HEK293T (cell line): Measurements from ENCODE around the gene SHH.

Source experiments
- ARNT ChIP-seq: fragments of 450-650 bp; IDR thresholded peaks from 2 replicates; pipeline ENCODE4 v1.6.1; 2017; ENCODE audit warnings: mild to moderate bottlenecking
- BHLHE40 ChIP-seq: fragments of 450-650 bp; IDR thresholded peaks from 2 replicates; pipeline ENCODE4 v1.6.1; 2016; ENCODE audit warnings: mild to moderate bottlenecking, moderate library complexity, borderline replicate concordance
- ELF4 ChIP-seq: fragments of 450-650 bp; IDR thresholded peaks from 2 replicates; pipeline ENCODE4 v1.6.1; 2017; ENCODE audit warnings: antibody characterized with exemption
- FOXA1 ChIP-seq: fragments of 450-650 bp; IDR thresholded peaks from 2 replicates; pipeline ENCODE4 v1.6.1; 2016; ENCODE audit warnings: mild to moderate bottlenecking
- FOXK2 ChIP-seq: fragments of 450-650 bp; IDR thresholded peaks from 2 replicates; pipeline ENCODE4 v1.6.1; 2016; ENCODE audit warnings: mild to moderate bottlenecking
- FOXM1 ChIP-seq: fragments of 450-650 bp; IDR thresholded peaks from 2 replicates; pipeline ENCODE4 v1.6.1; 2017; ENCODE audit warnings: mild to moderate bottlenecking, borderline replicate concordance
- HDGF ChIP-seq: fragments of 450-650 bp; IDR thresholded peaks from 2 replicates; pipeline ENCODE4 v1.6.1; 2017; ENCODE audit warnings: antibody characterized with exemption, borderline replicate concordance
- LEF1 ChIP-seq: fragments of 450-650 bp; IDR thresholded peaks from 2 replicates; pipeline ENCODE4 v1.6.1; 2017; ENCODE audit warnings: mild to moderate bottlenecking, borderline replicate concordance
- NFRKB ChIP-seq: fragments of 450-650 bp; IDR thresholded peaks from 2 replicates; pipeline ENCODE4 v1.6.1; 2016; ENCODE audit warnings: mild to moderate bottlenecking, moderate library complexity
- SP1 ChIP-seq: fragments of 450-650 bp; IDR thresholded peaks from 2 replicates; pipeline ENCODE4 v1.6.1; 2017
- SUZ12 ChIP-seq: fragments of 450-650 bp; IDR thresholded peaks from 2 replicates; pipeline ENCODE4 v1.6.1; 2016; ENCODE audit warnings: mild to moderate bottlenecking
- TARDBP ChIP-seq: fragments of 450-650 bp; IDR thresholded peaks from 2 replicates; pipeline ENCODE4 v1.6.1; 2016
- ZNF384 ChIP-seq: fragments of 450-650 bp; IDR thresholded peaks from 2 replicates; pipeline ENCODE4 v1.6.1; 2016
- TF ChIP-seq, protein P1 (sequence below): fragments of 450-650 bp; IDR thresholded peaks from 2 replicates; pipeline ENCODE4 v1.6.1; 2016

DNA sequence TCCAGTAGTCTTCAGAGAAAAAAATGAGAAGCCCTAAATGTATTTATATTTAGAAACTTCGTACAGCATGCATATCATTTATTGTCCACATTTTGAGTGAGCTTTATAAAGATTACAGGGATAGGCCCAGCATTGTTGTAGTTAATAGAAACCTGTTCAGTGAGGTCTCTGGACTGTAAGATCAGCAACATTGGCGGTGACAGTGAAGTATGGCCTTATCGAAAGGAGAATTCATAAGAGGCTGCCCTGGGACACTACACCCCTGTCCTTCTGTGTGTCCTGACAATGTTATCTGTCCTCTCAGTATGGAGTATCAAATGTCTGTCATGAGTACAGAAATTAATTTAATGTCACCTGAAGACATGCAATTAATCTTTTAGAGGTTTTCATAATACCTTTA lies 57.2 kb downstream of the SHH start:
- no peak for TF ChIP-seq FOXM1
- TF ChIP-seq SP1, result no peak
- no peak for TF ChIP-seq FOXK2
- TF ChIP-seq BHLHE40, result no peak
- TF ChIP-seq FOXA1, result no peak
- TF ChIP-seq HDGF, result no peak
- TF ChIP-seq LEF1, result no peak
- TF ChIP-seq, protein P1, sequence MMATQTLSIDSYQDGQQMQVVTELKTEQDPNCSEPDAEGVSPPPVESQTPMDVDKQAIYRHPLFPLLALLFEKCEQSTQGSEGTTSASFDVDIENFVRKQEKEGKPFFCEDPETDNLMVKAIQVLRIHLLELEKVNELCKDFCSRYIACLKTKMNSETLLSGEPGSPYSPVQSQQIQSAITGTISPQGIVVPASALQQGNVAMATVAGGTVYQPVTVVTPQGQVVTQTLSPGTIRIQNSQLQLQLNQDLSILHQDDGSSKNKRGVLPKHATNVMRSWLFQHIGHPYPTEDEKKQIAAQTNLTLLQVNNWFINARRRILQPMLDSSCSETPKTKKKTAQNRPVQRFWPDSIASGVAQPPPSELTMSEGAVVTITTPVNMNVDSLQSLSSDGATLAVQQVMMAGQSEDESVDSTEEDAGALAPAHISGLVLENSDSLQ, result no peak
- no peak for TF ChIP-seq ELF4
- no peak for TF ChIP-seq SUZ12
- no peak for TF ChIP-seq ZNF384
- TF ChIP-seq TARDBP, result no peak
- no peak for TF ChIP-seq NFRKB
- no peak for TF ChIP-seq ARNT
